Measurements from ENCODE around the gene DIS3L.
A peak's percentile ranks its signal among the peaks of the same experiment; 100 is the strongest.
"Not testable (repeated sequence)": the region's sequence is repeated elsewhere in the genome, so short reads cannot be mapped to it uniquely, and the experiment has no call there.

DIS3L gene

GRCh38 chr15:66362776-66363175 is 69.4 kb downstream of the DIS3L start:
- TF ChIP-seq CTCF (IDR thresholded peaks at IDR 0.05; ENCODE audit: low read depth, low read length, missing control alignments): no peak
- no peak for DNase-seq
- Histone ChIP-seq H3K36me3 (replicated peaks) (no peaks in the 10 kb centered on the region), H3K27me3 (replicated peaks) (no peaks in the 10 kb centered on the region), H3K4me3 (ENCODE audit: low read depth, low read length) (no peak overlapping the region), H3K27ac (no peak overlapping the region)
- in situ Hi-C loops (cut with HindIII; ENCODE audit: low pct_ligation_motif_present, low sequenced_read_pairs): no loop called here

- no peak overlapping the region for H3K27ac ChIP-seq
- no peak for TF ChIP-seq CTCF (IDR thresholded peaks at IDR 0.05; ENCODE audit: low read depth, low read length, missing control alignments)
- no peaks in the 10 kb centered on the region for H3K27me3 ChIP-seq (replicated peaks)
- no peak overlapping the region for H3K4me3 ChIP-seq (ENCODE audit: low read depth, low read length)
- H3K36me3 ChIP-seq (replicated peaks): no peaks in the 10 kb centered on the region
- in situ Hi-C loops (cut with HindIII; ENCODE audit: low pct_ligation_motif_present, low sequenced_read_pairs): no loop called here
- no peak for DNase-seq
Observed at GRCh38 chr15:66364944-66365528, 71.7 kb downstream of the DIS3L start.

- Histone ChIP-seq H3K4me3 (ENCODE audit: low read depth, low read length) (peak overlapping the region; percentile 33), H3K27me3 (replicated peaks) (no peaks in the 10 kb centered on the region), H3K27ac (peak overlapping the region; percentile 29), H3K36me3 (replicated peaks) (no peaks in the 10 kb centered on the region)
- DNase-seq: no peak
- TF ChIP-seq CTCF (IDR thresholded peaks at IDR 0.05; ENCODE audit: low read depth, low read length, missing control alignments): no peak
- in situ Hi-C loops (cut with HindIII; ENCODE audit: low pct_ligation_motif_present, low sequenced_read_pairs): no loop called here
Observed at GRCh38 chr15:66369773-66370651, 76.6 kb downstream of the DIS3L start.

- no peak for TF ChIP-seq CTCF (IDR thresholded peaks at IDR 0.05; ENCODE audit: low read depth, low read length, missing control alignments)
- no peaks in the 10 kb centered on the region for H3K36me3 ChIP-seq (replicated peaks)
- in situ Hi-C loops (cut with HindIII; ENCODE audit: low pct_ligation_motif_present, low sequenced_read_pairs): no loop called here
- H3K27ac ChIP-seq: no peak overlapping the region
- no peaks in the 10 kb centered on the region for H3K27me3 ChIP-seq (replicated peaks)
- DNase-seq: no peak
- no peak overlapping the region for H3K4me3 ChIP-seq (ENCODE audit: low read depth, low read length)
Observed at GRCh38 chr15:66374179-66374578, 80.8 kb downstream of the DIS3L start.

- no peak overlapping the region for H3K4me3 ChIP-seq (ENCODE audit: low read depth, low read length)
- in situ Hi-C loops (cut with HindIII; ENCODE audit: low pct_ligation_motif_present, low sequenced_read_pairs): no loop called here
- no peak overlapping the region for H3K27ac ChIP-seq
- no peak for TF ChIP-seq CTCF (IDR thresholded peaks at IDR 0.05; ENCODE audit: low read depth, low read length, missing control alignments)
- no peaks in the 10 kb centered on the region for H3K36me3 ChIP-seq (replicated peaks)
- DNase-seq: no peak
- no peaks in the 10 kb centered on the region for H3K27me3 ChIP-seq (replicated peaks)
Observed at GRCh38 chr15:66378814-66379430, 85.6 kb downstream of the DIS3L start.

- H3K27ac ChIP-seq; H3K4me3 ChIP-seq (ENCODE audit: low read depth, low read length); in situ Hi-C loops (cut with HindIII; ENCODE audit: low pct_ligation_motif_present, low sequenced_read_pairs): not testable (repeated sequence)
Observed at GRCh38 chr15:66381376-66381775, 88.0 kb downstream of the DIS3L start.

More at GRCh38 chr15:66381376-66381775, 88.0 kb downstream of the DIS3L start:
- not testable (repeated sequence) for DNase-seq; H3K27me3 ChIP-seq (replicated peaks); H3K36me3 ChIP-seq (replicated peaks)
